Activated CD8-positive, alpha-beta T cell treated with anti-CD3 and anti-CD28 coated beads for 36 hours (primary cell): ENCODE results near the gene KLHL8. TPM values are rescaled to one million over a fixed set of nuclear protein-coding genes. Genes with fewer than 3 reads are reported as not detected.

Source experiments
- ATAC-seq: fragments of 200-7000 bp; cut with Tn5 transposase; one replicate; pipeline ENCODE4 v1.10.0; 2021; ENCODE audit warnings: mild to moderate bottlenecking, moderate library complexity
- CTCF ChIA-PET: fragments of 350-600 bp; sonication (Branson Sonifier 250); formaldehyde crosslinking; loops from one replicate; lab custom pipeline; 2021; ENCODE audit warnings: antibody characterized with exemption; lab: Charles Lee
- POLR2A ChIA-PET: fragments of 350-600 bp; sonication (Branson Sonifier 250); formaldehyde crosslinking; loops from one replicate; lab custom pipeline; 2021; ENCODE audit warnings: antibody characterized with exemption; lab: Charles Lee
- DNase-seq: peaks from one replicate; pipeline ENCODE4 v3.0.0-alpha.2; 2020
- H3K27ac Mint-ChIP-seq: one replicate; pipeline ENCODE4 v1.8.0; 2021; ENCODE audit warnings: mild to moderate bottlenecking, mixed read lengths
- H3K27me3 Mint-ChIP-seq: one replicate; pipeline ENCODE4 v1.8.0; 2021; ENCODE audit warnings: mixed read lengths
- H3K36me3 Mint-ChIP-seq: one replicate; pipeline ENCODE4 v1.8.0; 2021; ENCODE audit warnings: low read depth, mixed read lengths
- H3K4me1 Mint-ChIP-seq: one replicate; pipeline ENCODE4 v1.8.0; 2021; ENCODE audit warnings: low read depth, mixed read lengths
- H3K4me3 Mint-ChIP-seq: one replicate; pipeline ENCODE4 v1.8.0; 2021; ENCODE audit warnings: mild to moderate bottlenecking, moderate library complexity, mixed read lengths
- H3K9me3 Mint-ChIP-seq: one replicate; pipeline ENCODE4 v1.8.0; 2021; ENCODE audit warnings: mixed read lengths
- intact Hi-C: fragments of 100-400 bp; cut with micrococcal nuclease; formaldehyde crosslinking; loops from one replicate; pipeline ENCODE4 v1.10.0; 2022
- total RNA-seq, 2 experiments: library from RNA; stranded (reverse); gene quantifications; one replicate each; pipeline ENCODE4 v1.2.3, GENCODE V29; 2021
- TF ChIP-seq, protein P1 (sequence below): fragments of 200-600 bp; IDR thresholded peaks from one replicate; pipeline ENCODE4 v1.8.0; 2022; ENCODE audit warnings: antibody characterized with exemption, mild to moderate bottlenecking

Gene KLHL8
- total RNA-seq, 2 experiments from 2014 or later, result 12.0 to 12.5 TPM

DNA sequence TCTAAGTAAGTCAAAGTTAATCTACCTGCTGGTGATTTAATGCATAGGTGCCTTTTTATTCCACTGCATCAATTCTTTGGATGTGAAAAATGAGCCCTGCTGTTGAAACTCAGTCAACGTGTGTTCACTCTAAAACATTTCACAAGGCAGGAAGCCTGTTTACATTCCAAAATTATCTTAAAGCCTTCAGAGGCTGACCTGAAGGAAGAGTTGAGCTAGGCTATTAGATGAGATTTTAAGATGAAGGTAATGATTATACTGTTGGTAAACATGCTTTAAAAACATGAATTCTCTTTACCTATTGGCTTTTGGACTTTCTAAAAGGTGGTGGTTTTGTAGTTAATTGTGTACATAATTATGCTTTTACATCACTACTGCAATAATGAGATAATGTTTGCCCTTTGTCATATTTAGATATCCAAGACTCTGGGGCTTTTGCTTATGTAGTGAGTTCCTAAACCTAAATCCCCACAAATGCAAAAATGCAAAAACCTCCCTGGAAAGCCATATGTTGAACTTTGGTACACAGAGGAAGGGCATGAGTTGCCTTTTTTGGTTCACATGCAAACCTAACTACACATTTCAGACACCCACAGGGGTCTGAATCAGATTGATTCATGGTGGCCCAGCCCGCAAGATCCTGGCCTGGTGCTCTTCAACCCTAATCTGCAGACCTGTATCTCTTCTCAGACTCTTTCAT lies 92.3 kb downstream of the KLHL8 start:
- H3K4me1 Mint-ChIP-seq, result no peaks in the 10 kb centered on the region
- ChIA-PET POLR2A (no interaction called here), CTCF (no interaction called here)
- ATAC-seq (no peak), DNase-seq (no peak)
- TF ChIP-seq, protein P1, sequence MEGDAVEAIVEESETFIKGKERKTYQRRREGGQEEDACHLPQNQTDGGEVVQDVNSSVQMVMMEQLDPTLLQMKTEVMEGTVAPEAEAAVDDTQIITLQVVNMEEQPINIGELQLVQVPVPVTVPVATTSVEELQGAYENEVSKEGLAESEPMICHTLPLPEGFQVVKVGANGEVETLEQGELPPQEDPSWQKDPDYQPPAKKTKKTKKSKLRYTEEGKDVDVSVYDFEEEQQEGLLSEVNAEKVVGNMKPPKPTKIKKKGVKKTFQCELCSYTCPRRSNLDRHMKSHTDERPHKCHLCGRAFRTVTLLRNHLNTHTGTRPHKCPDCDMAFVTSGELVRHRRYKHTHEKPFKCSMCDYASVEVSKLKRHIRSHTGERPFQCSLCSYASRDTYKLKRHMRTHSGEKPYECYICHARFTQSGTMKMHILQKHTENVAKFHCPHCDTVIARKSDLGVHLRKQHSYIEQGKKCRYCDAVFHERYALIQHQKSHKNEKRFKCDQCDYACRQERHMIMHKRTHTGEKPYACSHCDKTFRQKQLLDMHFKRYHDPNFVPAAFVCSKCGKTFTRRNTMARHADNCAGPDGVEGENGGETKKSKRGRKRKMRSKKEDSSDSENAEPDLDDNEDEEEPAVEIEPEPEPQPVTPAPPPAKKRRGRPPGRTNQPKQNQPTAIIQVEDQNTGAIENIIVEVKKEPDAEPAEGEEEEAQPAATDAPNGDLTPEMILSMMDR, result no peak
- no peaks in the 10 kb centered on the region for H3K27me3 Mint-ChIP-seq
- no peak overlapping the region for H3K4me3 Mint-ChIP-seq
- no peak overlapping the region for H3K27ac Mint-ChIP-seq
- no peaks in the 10 kb centered on the region for H3K9me3 Mint-ChIP-seq
- intact Hi-C loops, result no loop called here
- H3K36me3 Mint-ChIP-seq, result peaks cover 42% of the 10 kb centered on the region

DNA sequence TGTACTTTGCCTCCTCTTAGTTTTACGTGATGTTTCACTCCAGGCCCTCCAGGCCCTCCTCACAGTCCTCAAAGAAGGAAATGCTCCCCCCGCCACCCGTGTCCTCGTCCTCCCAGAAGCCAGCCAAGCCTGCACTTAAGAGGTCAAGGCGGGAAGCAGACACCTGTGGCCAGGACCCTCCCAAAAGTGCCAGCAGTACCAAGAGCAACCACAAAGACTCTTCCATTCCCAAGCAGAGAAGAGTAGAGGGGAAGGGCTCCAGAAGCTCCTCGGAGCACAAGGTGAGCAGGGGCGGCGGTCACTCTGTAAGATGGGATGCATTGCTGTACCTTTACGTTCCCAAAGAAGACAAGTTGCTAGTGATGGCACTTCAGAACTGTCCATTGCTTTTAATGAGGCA lies 94.4 kb downstream of the KLHL8 start:
- Mint-ChIP-seq H3K27me3 (no peaks in the 10 kb centered on the region), H3K27ac (no peak overlapping the region), H3K4me3 (no peak overlapping the region), H3K36me3 (peaks cover 32% of the 10 kb centered on the region), H3K9me3 (no peaks in the 10 kb centered on the region), H3K4me1 (peaks cover 2% of the 10 kb centered on the region)
- intact Hi-C loops, result no loop called here
- ChIA-PET POLR2A (no interaction called here), CTCF (interaction anchor here (1.3 kb wide), 1 partner anchor 9 kb away, joined by 4 read pairs; no protein-coding TSS in a partner anchor)
- ATAC-seq, result no peak
- no peak for DNase-seq
- TF ChIP-seq, protein P1, result no peak

DNA sequence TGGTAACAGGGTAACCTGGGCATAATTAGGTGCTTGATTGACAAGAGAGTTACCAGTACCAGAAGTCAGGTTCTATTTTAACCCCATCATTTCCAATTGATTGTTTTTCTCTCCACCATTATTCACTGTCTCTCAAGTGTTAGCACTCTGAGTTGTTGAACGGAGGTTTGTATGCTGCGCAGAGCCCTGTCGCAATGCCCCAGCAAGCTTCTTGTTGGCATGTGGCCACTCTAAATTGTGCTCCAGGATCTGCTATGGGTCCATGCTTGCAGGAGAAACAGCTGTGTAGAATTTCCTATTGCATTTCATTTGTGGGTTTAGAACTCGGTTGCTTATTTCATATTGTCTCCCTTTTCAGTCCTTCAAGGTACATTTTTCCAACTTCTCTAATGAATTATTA lies 98.2 kb downstream of the KLHL8 start:
- ChIA-PET CTCF (interaction anchor here (1.4 to 1.7 kb wide), 2 partner anchors 11 to 28 kb away, joined by 6 read pairs; no protein-coding TSS in a partner anchor), POLR2A (no interaction called here)
- Mint-ChIP-seq H3K9me3 (no peaks in the 10 kb centered on the region), H3K36me3 (peaks cover 31% of the 10 kb centered on the region), H3K4me3 (no peak overlapping the region), H3K27ac (no peak overlapping the region), H3K4me1 (peaks cover 15% of the 10 kb centered on the region), H3K27me3 (no peaks in the 10 kb centered on the region)
- TF ChIP-seq, protein P1, result no peak
- ATAC-seq, result no peak
- no peak for DNase-seq
- intact Hi-C loops, result no loop called here

DNA sequence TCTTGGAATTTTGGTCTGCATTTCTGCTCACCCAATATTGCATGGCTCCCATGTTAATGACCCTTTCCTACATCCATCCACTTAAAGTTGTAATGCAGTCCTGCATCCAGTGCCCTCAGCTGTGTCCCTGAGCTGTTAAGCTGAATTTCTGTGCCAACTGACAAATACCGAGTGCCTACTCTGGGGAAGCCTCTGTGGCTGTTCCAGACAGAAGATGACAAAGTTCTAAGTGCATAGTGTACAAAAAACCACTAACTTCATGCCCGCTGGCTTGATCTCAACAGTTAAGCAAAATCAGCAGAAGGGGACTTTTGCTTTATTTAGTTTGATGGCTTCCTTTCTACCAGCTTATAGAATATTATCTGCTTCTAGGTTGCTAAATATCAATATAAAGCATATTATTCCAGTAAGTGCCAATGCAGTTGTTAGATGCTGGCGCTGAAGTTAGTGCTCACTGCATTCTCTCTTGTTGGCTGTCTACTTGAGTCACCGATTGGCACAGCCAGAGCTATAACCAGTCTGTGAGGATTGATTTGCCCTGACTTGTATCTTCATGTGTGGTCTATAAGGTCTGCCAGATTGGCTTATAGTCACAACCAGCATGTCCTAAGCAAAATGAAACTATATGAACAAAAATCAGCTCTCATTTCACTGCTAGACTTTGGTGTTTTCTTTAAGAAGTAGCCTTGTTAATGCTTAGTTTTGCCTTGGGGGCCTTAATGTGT lies 98.9 kb downstream of the KLHL8 start:
- H3K27me3 Mint-ChIP-seq, result no peaks in the 10 kb centered on the region
- POLR2A ChIA-PET, result no interaction called here
- CTCF ChIA-PET, result interaction anchor here (1.4 to 1.7 kb wide), 2 partner anchors 11 to 29 kb away, joined by 6 read pairs; no protein-coding TSS in a partner anchor
- H3K9me3 Mint-ChIP-seq, result no peaks in the 10 kb centered on the region
- intact Hi-C loops, result no loop called here
- H3K27ac Mint-ChIP-seq, result peak overlapping the region; percentile 55
- peaks cover 15% of the 10 kb centered on the region for H3K4me1 Mint-ChIP-seq
- no peak for ATAC-seq
- DNase-seq, result no peak
- H3K36me3 Mint-ChIP-seq, result peaks cover 29% of the 10 kb centered on the region
- no peak overlapping the region for H3K4me3 Mint-ChIP-seq
- TF ChIP-seq, protein P1, result no peak
